ENCODE results near the gene LGALS1.
"Not testable (repeated sequence)": the region's sequence is repeated elsewhere in the genome, so short reads cannot be mapped to it uniquely, and the experiment has no call there.

LGALS1 gene

GRCh38 chr22:37681556-37682049 lies 6.2 kb downstream of the LGALS1 start:
- no peaks in the 10 kb centered on the region for H3K27me3 Mint-ChIP-seq (ENCODE audit: low read depth)
- H3K4me3 Mint-ChIP-seq: no peak overlapping the region
- H3K9me3 Mint-ChIP-seq: no peaks in the 10 kb centered on the region
- H3K27ac Mint-ChIP-seq: no peak overlapping the region
- H3K36me3 Mint-ChIP-seq (ENCODE audit: low read depth): peaks cover 15% of the 10 kb centered on the region
- peaks cover 24% of the 10 kb centered on the region for H3K4me1 Mint-ChIP-seq (ENCODE audit: low read depth)

GRCh38 chr22:37684803-37685615 lies 9.6 kb downstream of the LGALS1 start:
- Mint-ChIP-seq H3K4me1 (ENCODE audit: low read depth) (peaks cover 24% of the 10 kb centered on the region), H3K4me3 (no peak overlapping the region), H3K36me3 (ENCODE audit: low read depth) (peaks cover 16% of the 10 kb centered on the region), H3K27ac (no peak overlapping the region), H3K9me3 (no peaks in the 10 kb centered on the region), H3K27me3 (ENCODE audit: low read depth) (no peaks in the 10 kb centered on the region)

- H3K27ac Mint-ChIP-seq: peak within 1 kb of the TSS; percentile 93
- H3K9me3 Mint-ChIP-seq: no peaks in the 10 kb centered on the region
- peaks cover 20% of the 10 kb centered on the region for H3K4me1 Mint-ChIP-seq (ENCODE audit: low read depth)
- H3K36me3 Mint-ChIP-seq (ENCODE audit: low read depth): peaks cover 20% of the 10 kb centered on the region
- no peaks in the 10 kb centered on the region for H3K27me3 Mint-ChIP-seq (ENCODE audit: low read depth)
- peak within 1 kb of the TSS; percentile 98 for H3K4me3 Mint-ChIP-seq
Measured at GRCh38 chr22:37686002-37686982, 10.9 kb downstream of the LGALS1 start, which contains the start of gene NOL12. Gene NOL12 (plus strand): TSS chr22:37686343. CDS start chr22:37686393, 50 bp downstream.

DNA sequence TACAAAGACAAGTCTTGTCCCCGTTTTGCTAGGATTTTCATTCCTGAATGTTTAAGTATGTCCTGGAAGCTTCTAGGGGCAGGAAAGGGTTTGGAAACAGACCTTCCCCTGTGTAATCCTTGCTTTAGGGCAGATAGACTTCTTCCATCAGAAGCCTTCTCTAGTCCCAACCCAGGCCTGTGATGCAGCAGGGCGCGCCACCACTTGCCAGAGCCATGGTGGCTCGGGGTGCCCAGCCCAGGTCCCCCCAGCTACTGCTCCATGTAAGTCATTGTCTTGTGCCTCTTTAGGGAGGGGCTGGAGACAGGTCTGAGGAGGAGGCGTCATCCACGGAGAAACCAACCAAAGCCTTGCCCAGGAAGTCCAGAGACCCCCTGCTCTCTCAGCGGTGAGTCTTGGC lies 15.0 kb downstream of the LGALS1 start:
- no peaks in the 10 kb centered on the region for H3K27me3 Mint-ChIP-seq (ENCODE audit: low read depth)
- no peaks in the 10 kb centered on the region for H3K9me3 Mint-ChIP-seq
- H3K36me3 Mint-ChIP-seq (ENCODE audit: low read depth): peaks cover 28% of the 10 kb centered on the region
- no peak overlapping the region for H3K27ac Mint-ChIP-seq
- H3K4me3 Mint-ChIP-seq: no peak overlapping the region
- H3K4me1 Mint-ChIP-seq (ENCODE audit: low read depth): peaks cover 15% of the 10 kb centered on the region

GRCh38 chr22:37690901-37691504 lies 15.6 kb downstream of the LGALS1 start:
- Mint-ChIP-seq H3K36me3 (ENCODE audit: low read depth) (peaks cover 31% of the 10 kb centered on the region), H3K27ac (no peak overlapping the region)

DNA sequence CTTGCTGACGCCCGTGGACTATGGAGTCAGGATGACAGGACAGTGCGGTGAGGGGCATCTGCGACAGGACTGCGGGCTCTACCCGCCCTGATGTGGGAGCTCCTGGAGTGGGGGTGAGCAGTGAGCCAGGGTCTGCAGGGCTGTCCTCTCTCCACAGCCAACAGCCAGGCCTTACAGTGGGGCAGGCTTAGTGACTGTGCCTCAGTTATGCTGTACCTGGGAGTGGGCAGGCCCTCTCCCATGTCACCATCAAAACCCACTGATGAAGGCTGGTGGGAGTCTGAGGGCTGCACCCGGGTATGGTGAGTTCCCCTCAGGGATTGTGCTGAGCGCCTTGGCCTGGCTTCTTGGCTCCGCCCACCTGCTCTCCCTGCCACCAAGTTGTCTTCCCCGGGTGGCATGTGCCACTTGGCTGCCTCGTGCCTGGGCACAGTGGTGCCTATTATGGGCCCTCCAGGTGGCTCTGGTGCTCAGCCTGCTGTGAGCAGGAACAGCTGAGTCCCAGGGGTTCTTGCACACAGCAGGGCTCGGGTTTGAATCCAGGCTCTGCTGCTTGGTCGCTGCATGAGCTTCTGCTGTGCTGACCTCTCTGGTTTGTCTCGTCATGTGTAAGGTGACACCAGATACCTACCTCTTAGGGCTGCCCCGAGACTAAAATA lies 17.3 kb downstream of the LGALS1 start:
- Mint-ChIP-seq H3K36me3 (ENCODE audit: low read depth) (peaks cover 28% of the 10 kb centered on the region), H3K4me1 (ENCODE audit: low read depth) (peaks cover 17% of the 10 kb centered on the region), H3K27me3 (ENCODE audit: low read depth) (no peaks in the 10 kb centered on the region), H3K4me3 (no peak overlapping the region), H3K9me3 (no peaks in the 10 kb centered on the region), H3K27ac (no peak overlapping the region)

More at GRCh38 chr22:37690901-37691504, 15.6 kb downstream of the LGALS1 start:
- H3K9me3 Mint-ChIP-seq: no peaks in the 10 kb centered on the region
- H3K4me3 Mint-ChIP-seq: no peak overlapping the region
- no peaks in the 10 kb centered on the region for H3K27me3 Mint-ChIP-seq (ENCODE audit: low read depth)
- H3K4me1 Mint-ChIP-seq (ENCODE audit: low read depth): peaks cover 17% of the 10 kb centered on the region

DNA sequence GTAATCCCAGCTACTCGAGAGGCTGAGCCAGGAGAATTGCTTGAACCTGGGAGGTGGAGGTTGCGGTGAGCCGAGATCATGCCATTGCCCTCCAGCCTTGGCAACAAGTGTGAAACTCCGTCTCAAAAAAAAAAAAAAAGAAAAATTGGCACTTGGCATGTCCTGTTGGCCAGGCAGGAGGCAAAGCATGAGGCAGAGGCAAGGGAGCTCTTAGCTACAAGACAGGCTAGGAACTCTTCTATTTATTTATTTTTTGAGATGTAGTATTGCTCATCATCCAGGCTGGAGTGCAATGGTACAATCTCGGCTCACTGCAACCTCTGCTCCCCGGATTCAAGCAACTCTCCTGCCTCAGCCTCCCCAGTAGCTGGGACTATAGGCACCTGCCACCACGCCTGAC lies 18.7 kb downstream of the LGALS1 start:
- not testable (repeated sequence) for H3K4me3 Mint-ChIP-seq; H3K9me3 Mint-ChIP-seq; H3K27me3 Mint-ChIP-seq (ENCODE audit: low read depth); H3K27ac Mint-ChIP-seq
- Mint-ChIP-seq H3K4me1 (ENCODE audit: low read depth) (peaks cover 14% of the 10 kb centered on the region), H3K36me3 (ENCODE audit: low read depth) (peaks cover 18% of the 10 kb centered on the region)

DNA sequence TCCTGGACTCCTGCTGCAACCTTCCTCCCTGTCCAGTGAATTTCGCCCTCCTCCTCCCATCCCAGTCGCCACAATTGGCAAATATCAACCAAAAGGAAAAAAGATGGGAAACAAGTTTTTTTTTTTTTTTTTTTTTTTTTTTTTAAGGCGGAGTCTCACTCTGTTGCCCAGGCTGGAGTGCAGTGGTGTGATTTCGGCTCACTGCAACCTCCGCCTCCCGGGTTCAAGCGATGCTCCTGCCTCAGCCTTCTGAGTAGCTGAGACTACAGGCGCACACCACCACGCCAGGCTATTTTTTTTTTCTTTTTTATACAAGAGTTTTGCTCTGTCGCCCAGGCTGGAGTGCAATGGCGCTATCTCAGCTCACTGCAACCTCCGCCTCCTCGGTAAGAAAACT lies 20.8 kb downstream of the LGALS1 start:
- Mint-ChIP-seq H3K4me1 (ENCODE audit: low read depth) (peaks cover 13% of the 10 kb centered on the region), H3K36me3 (ENCODE audit: low read depth) (peaks cover 12% of the 10 kb centered on the region), H3K4me3 (peak overlapping the region; percentile 65)
- not testable (repeated sequence) for H3K27me3 Mint-ChIP-seq (ENCODE audit: low read depth); H3K27ac Mint-ChIP-seq; H3K9me3 Mint-ChIP-seq

DNA sequence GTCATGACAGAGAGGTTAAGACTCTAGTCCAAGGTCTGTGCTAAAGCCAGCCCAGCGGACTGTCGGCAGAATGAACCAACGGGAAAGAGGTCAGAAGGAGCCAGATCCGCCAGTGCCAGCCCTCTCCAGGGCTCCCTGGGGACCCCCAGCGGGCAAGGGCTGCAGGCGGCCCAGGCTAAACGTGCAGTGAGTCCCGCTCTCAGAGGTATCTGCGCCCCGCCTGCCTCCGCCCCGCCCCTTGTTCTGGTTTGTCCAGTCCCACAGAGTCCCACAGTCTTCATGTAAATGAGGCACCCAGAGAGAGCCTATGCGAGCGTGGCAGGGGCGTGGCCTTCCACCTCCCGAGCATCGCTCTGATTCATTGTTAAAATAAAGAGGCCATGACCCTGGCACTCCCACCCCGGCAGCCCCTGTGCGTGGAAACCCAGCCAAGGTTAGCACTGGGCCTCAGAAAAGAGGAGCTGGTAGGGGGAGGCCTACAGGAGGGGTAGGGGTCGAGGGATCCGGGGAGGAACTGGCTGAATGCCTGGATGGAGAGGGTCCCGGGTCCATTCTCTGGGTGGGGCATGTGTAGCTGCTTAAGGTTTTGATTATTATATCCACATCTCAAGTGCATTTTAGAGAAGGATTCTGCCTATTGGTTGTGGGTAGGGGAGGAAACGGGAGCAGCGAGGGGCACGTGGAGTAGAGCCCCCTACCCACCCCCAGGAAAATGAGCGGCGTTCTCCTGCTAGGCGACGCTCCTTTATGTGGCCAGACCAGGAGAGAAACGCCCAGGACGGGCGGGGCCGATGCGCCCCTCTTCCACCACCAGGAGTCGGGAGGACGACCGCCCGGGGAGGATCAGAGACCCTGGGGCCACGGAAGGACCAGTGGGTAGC lies 21.5 kb downstream of the LGALS1 start, which contains the start of gene TRIOBP:
TRIOBP (plus strand) TSS at position 392 of the 881 bp plus-strand sequence. CDS start 4,318 bp downstream, outside the sequence.
- Mint-ChIP-seq H3K4me1 (ENCODE audit: low read depth) (peaks cover 14% of the 10 kb centered on the region), H3K27me3 (ENCODE audit: low read depth) (no peaks in the 10 kb centered on the region), H3K9me3 (no peaks in the 10 kb centered on the region), H3K27ac (no peak within 1 kb of the TSS), H3K36me3 (ENCODE audit: low read depth) (peaks cover 12% of the 10 kb centered on the region), H3K4me3 (peak within 1 kb of the TSS; percentile 65)

DNA sequence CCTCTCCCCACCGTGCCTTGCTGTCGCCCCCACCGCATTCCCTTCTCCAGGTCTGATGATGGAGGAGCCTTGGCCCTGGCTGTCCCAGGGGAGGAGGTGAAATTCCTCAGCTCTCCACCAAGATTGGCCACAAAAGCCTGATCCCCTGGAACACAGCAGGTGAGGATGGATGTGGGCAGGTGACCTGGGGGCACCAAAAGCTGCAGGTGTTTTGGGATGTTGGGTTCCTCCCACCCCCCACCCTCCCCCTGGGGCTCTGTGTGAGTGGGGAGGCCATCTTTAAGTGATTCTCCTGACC lies 22.1 kb downstream of the LGALS1 start:
- Mint-ChIP-seq H3K27ac (no peak overlapping the region), H3K4me1 (ENCODE audit: low read depth) (peaks cover 14% of the 10 kb centered on the region), H3K9me3 (no peaks in the 10 kb centered on the region), H3K36me3 (ENCODE audit: low read depth) (peaks cover 9% of the 10 kb centered on the region), H3K4me3 (no peak overlapping the region), H3K27me3 (ENCODE audit: low read depth) (no peaks in the 10 kb centered on the region)

GRCh38 chr22:37701141-37701786 lies 25.8 kb downstream of the LGALS1 start:
- H3K27me3 Mint-ChIP-seq (ENCODE audit: low read depth): no peaks in the 10 kb centered on the region
- no peak overlapping the region for H3K4me3 Mint-ChIP-seq

DNA sequence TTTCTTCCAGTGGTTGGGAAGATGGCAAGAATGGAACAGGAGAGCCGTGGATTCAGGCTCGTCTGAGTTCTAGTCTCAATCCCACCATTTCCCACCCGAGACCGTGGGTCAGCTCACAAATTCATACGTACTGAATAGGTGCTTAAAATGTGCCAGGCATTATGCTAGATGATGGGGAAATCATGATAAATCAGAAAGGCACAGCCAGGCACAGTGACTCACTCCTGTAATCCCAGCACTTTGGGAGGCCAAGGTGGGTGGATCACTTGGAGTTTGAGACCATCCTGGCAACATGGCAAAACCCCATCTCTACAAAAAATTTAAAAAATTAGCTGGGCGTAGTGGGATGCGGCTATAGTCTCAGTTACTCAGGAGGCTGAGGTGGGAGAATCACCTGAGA lies 28.5 kb downstream of the LGALS1 start:
- no peaks in the 10 kb centered on the region for H3K36me3 Mint-ChIP-seq (ENCODE audit: low read depth)
- no peaks in the 10 kb centered on the region for H3K9me3 Mint-ChIP-seq
- no peaks in the 10 kb centered on the region for H3K27me3 Mint-ChIP-seq (ENCODE audit: low read depth)
- no peak overlapping the region for H3K27ac Mint-ChIP-seq
- peaks cover 1% of the 10 kb centered on the region for H3K4me1 Mint-ChIP-seq (ENCODE audit: low read depth)
- no peak overlapping the region for H3K4me3 Mint-ChIP-seq

More at GRCh38 chr22:37701141-37701786, 25.8 kb downstream of the LGALS1 start:
- Mint-ChIP-seq H3K36me3 (ENCODE audit: low read depth) (no peaks in the 10 kb centered on the region), H3K9me3 (no peaks in the 10 kb centered on the region), H3K27ac (no peak overlapping the region), H3K4me1 (ENCODE audit: low read depth) (peaks cover 9% of the 10 kb centered on the region)

DNA sequence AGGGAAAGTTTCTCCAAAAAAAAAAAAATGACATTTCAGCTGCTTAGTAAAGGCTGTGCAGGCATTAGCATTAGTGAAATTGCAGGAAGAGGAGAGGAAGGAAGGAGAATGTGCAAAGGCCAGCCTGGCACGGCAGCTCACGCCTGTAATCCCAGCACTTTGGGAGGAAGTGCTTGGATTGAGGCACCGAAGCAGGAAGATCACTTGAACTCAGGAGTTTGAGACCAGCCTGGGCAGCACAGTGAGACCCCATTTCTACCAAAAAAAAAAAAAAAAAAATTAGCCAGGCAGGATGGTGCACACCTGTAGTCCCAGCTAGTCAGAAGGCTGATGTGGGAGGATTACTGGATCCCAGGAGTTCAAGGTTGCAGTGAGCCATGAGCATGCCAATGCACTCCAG lies 29.2 kb downstream of the LGALS1 start:
- Mint-ChIP-seq H3K27me3 (ENCODE audit: low read depth) (no peaks in the 10 kb centered on the region), H3K4me3 (no peak overlapping the region), H3K27ac (no peak overlapping the region), H3K4me1 (ENCODE audit: low read depth) (peaks cover 1% of the 10 kb centered on the region), H3K36me3 (ENCODE audit: low read depth) (no peaks in the 10 kb centered on the region), H3K9me3 (no peaks in the 10 kb centered on the region)

Data from T-helper 1 cell treated with Interleukin-12 subunit alpha and Interleukin-12 subunit beta and Interleukin-4 antibody, amounts not matched to agents 30 μg/mL and 1 μg/mL, for 36 hours (primary cell).